H1 (cell line): ENCODE data around the gene MMS22L. TPM values are rescaled to one million over a fixed set of nuclear protein-coding genes. Genes with fewer than 3 reads are reported as not detected.

ENCODE experiments used
- CTCF ChIA-PET: fragments of 300-600 bp; sonication (Branson Sonifier 250); formaldehyde crosslinking; loops from one replicate; lab custom pipeline; 2021; ENCODE audit not compliant: partially characterized antibody; lab: Charles Lee
- POLR2A ChIA-PET: fragments of 300-600 bp; sonication (Branson Sonifier 250); formaldehyde crosslinking; loops from one replicate; lab custom pipeline; 2021; ENCODE audit warnings: inconsistent platforms; ENCODE audit not compliant: partially characterized antibody; lab: Charles Lee
- DNase-seq, 2 experiments: peaks; one replicate each; pipeline versions ENCODE4 v3.0.0 to v3.0.0-alpha.2; 2010 to 2022; ENCODE audit warnings: low spot score in 2 of 2, low read depth in 1 of 2, mixed read lengths in 1 of 2
- FAIRE-seq: peaks from 2 replicates; lab custom pipeline; 2011; peaks lifted over from hg19 to GRCh38; lab: Jason Lieb, UNC
- H2AFZ ChIP-seq: 2 replicates; pipeline ENCODE4 v1.8.1; 2012; ENCODE audit warnings: low read length, inconsistent platforms
- H2AK5ac ChIP-seq: 2 replicates; pipeline ENCODE4 v1.6.1; 2013; ENCODE audit warnings: low read depth, low read length
- H2BK120ac ChIP-seq: replicated peaks from 2 replicates; pipeline ENCODE3; 2013; ENCODE audit warnings: low read depth, low read length, inconsistent platforms
- H2BK12ac ChIP-seq: 2 replicates; pipeline ENCODE4 v1.6.1; 2013; ENCODE audit warnings: low read depth, low read length
- H2BK15ac ChIP-seq: 2 replicates; pipeline ENCODE4 v1.6.1; 2013; ENCODE audit warnings: low read length
- H2BK20ac ChIP-seq: 2 replicates; pipeline ENCODE4 v1.6.1; 2013; ENCODE audit warnings: low read length
- H2BK5ac ChIP-seq: 2 replicates; pipeline ENCODE4 v1.6.1; 2013; ENCODE audit warnings: low read depth, low read length
- H3K14ac ChIP-seq: 2 replicates; pipeline ENCODE4 v1.6.1; 2013; ENCODE audit warnings: inconsistent platforms; ENCODE audit not compliant: insufficient read length
- H3K18ac ChIP-seq: 2 replicates; pipeline ENCODE4 v1.6.1; 2013; ENCODE audit warnings: low read length; ENCODE audit errors: extremely low read depth
- H3K23ac ChIP-seq: 2 replicates; pipeline ENCODE4 v1.6.1; 2013; ENCODE audit warnings: inconsistent platforms; ENCODE audit not compliant: insufficient read length
- H3K23me2 ChIP-seq: 2 replicates; pipeline ENCODE4 v1.6.1; 2013; ENCODE audit warnings: low read depth, low read length
- H3K27ac ChIP-seq: 2 replicates; pipeline ENCODE4 v1.6.1; 2011; ENCODE audit warnings: low read depth, low read length, inconsistent platforms
- H3K27me3 ChIP-seq, 4 experiments: replicated peaks in 1 of 4; 1 replicate in 1 of 4; 2 replicates in 3 of 4; pipeline versions ENCODE4 v1.6.1 to v1.8.1; 2011 to 2013; ENCODE audit warnings: low read length in 3 of 4, mild to moderate bottlenecking in 3 of 4, inconsistent platforms in 2 of 4, mixed read lengths in 2 of 4, moderate library complexity in 1 of 4; ENCODE audit not compliant: control insufficient read depth in 3 of 4, insufficient read depth in 3 of 4; ENCODE audit errors: extremely low read depth in 1 of 4
- H3K36me3 ChIP-seq, 4 experiments: 2 replicates each; pipeline versions ENCODE4 v1.6.1 to v1.8.1; 2011 to 2013; ENCODE audit warnings: mild to moderate bottlenecking in 4 of 4, low read length in 3 of 4, moderate library complexity in 2 of 4, control low read depth in 1 of 4, inconsistent platforms in 1 of 4; ENCODE audit not compliant: insufficient read depth in 4 of 4, control insufficient read depth in 2 of 4
- H3K4ac ChIP-seq: replicated peaks from 2 replicates; pipeline ENCODE3; 2013; ENCODE audit warnings: low read length, low read depth, mixed read lengths, inconsistent platforms; ENCODE audit not compliant: insufficient read length
- H3K4me1 ChIP-seq, 4 experiments: replicated peaks in 1 of 4; 1 replicate in 1 of 4; 2 replicates in 3 of 4; pipeline versions ENCODE4 v1.6.1 to v1.8.1; 2011 to 2013; ENCODE audit warnings: low read length in 3 of 4, inconsistent platforms in 2 of 4, mixed read lengths in 1 of 4; ENCODE audit not compliant: insufficient read depth in 4 of 4, control insufficient read depth in 3 of 4
- H3K4me2 ChIP-seq, 2 experiments: 2 replicates each; pipeline versions ENCODE4 v1.6.1 to v1.8.1; 2011 to 2013; ENCODE audit warnings: low read depth in 2 of 2, low read length in 2 of 2, control low read depth in 1 of 2, inconsistent platforms in 1 of 2, mild to moderate bottlenecking in 1 of 2; ENCODE audit not compliant: insufficient read depth in 1 of 2
- H3K4me3 ChIP-seq, 4 experiments: fragments of 200-600, 300-600 bp in 1 of 4; sonication (generic), shearing (Covaris generic), sonication (Bioruptor Twin) in 1 of 4; 2 replicates each; pipeline versions ENCODE4 v1.5.1 to v1.8.1; 2011 to 2016; ENCODE audit warnings: low read length in 4 of 4, low read depth in 3 of 4, control low read depth in 2 of 4, inconsistent platforms in 2 of 4, mild to moderate bottlenecking in 2 of 4, mixed read lengths in 1 of 4, moderate library complexity in 1 of 4; ENCODE audit not compliant: insufficient read depth in 2 of 4; ENCODE audit errors: extremely low read depth in 1 of 4
- H3K56ac ChIP-seq: replicated peaks from 2 replicates; pipeline ENCODE3; 2013; ENCODE audit warnings: low read depth, mild to moderate bottlenecking, mixed read lengths, low read length, inconsistent platforms; ENCODE audit not compliant: insufficient read length
- H3K79me1 ChIP-seq: 2 replicates; pipeline ENCODE4 v1.6.1; 2013; ENCODE audit warnings: low read depth, low read length, control low read depth
- H3K79me2 ChIP-seq, 2 experiments: 2 replicates each; pipeline versions ENCODE4 v1.6.1 to v1.8.1; 2012 to 2013; ENCODE audit warnings: low read length in 2 of 2, mild to moderate bottlenecking in 2 of 2, inconsistent platforms in 1 of 2; ENCODE audit not compliant: insufficient read depth in 2 of 2, control insufficient read depth in 1 of 2
- H3K9ac ChIP-seq, 4 experiments: replicated peaks in 1 of 4; 1 replicate in 1 of 4; 2 replicates in 3 of 4; pipeline versions ENCODE4 v1.6.1 to v1.8.1; 2011 to 2013; ENCODE audit warnings: low read depth in 3 of 4, low read length in 3 of 4, control low read depth in 2 of 4, mild to moderate bottlenecking in 2 of 4, moderate library complexity in 2 of 4, inconsistent platforms in 1 of 4; ENCODE audit errors: extremely low read depth in 1 of 4
- H3K9me3 ChIP-seq, 2 experiments: 2 replicates each; pipeline versions ENCODE4 v1.6.1 to v1.8.1; 2012 to 2013; ENCODE audit warnings: mild to moderate bottlenecking in 2 of 2, moderate library complexity in 2 of 2, control low read depth in 1 of 2, inconsistent platforms in 1 of 2, low read depth in 1 of 2, low read length in 1 of 2, mixed read lengths in 1 of 2; ENCODE audit not compliant: insufficient read depth in 2 of 2
- H4K20me1 ChIP-seq, 2 experiments: replicated peaks in 1 of 2; 2 replicates each; pipeline versions ENCODE3 to v1.8.1; 2011 to 2013; ENCODE audit warnings: inconsistent platforms in 2 of 2, low read length in 2 of 2, mild to moderate bottlenecking in 1 of 2; ENCODE audit not compliant: insufficient read depth in 2 of 2, control insufficient read depth in 1 of 2
- H4K5ac ChIP-seq: 2 replicates; pipeline ENCODE4 v1.6.1; 2013; ENCODE audit warnings: low read length, low read depth, mixed read lengths, inconsistent platforms; ENCODE audit not compliant: insufficient read length
- H4K8ac ChIP-seq: 2 replicates; pipeline ENCODE4 v1.8.0; 2013; ENCODE audit warnings: mild to moderate bottlenecking, moderate library complexity, low read length, inconsistent platforms; ENCODE audit not compliant: insufficient read depth; ENCODE audit errors: extremely low read depth
- H4K91ac ChIP-seq: replicated peaks from 2 replicates; pipeline ENCODE3; 2013; ENCODE audit warnings: low read length, mixed read lengths, inconsistent platforms; ENCODE audit not compliant: insufficient read length
- EZH2 ChIP-seq: fragments of 200-600 bp; sonication (generic); IDR thresholded peaks from 2 replicates; pipeline ENCODE4 v1.7.1; 2012; ENCODE audit warnings: low read depth, mild to moderate bottlenecking, moderate library complexity, low read length, inconsistent platforms; ENCODE audit not compliant: severe bottlenecking
- GTF2F1 ChIP-seq: IDR thresholded peaks from 2 replicates; pipeline ENCODE4 v1.6.1; 2012; ENCODE audit warnings: low read depth, low read length, improper control_type of control experiment, borderline replicate concordance
- HDAC6 ChIP-seq: IDR thresholded peaks from one replicate; pipeline ENCODE4 v1.7.1; 2012; ENCODE audit warnings: low read depth, mild to moderate bottlenecking, inconsistent platforms, low read length, moderate library complexity
- KDM5A ChIP-seq: fragments of 200-600 bp; IDR thresholded peaks from 2 replicates; pipeline ENCODE4 v1.7.1; 2012; ENCODE audit warnings: mild to moderate bottlenecking, low read length, inconsistent platforms, mixed read lengths
- POU5F1 ChIP-seq: IDR thresholded peaks from 2 replicates; pipeline ENCODE4 v1.6.1; 2011; ENCODE audit warnings: low read depth, mild to moderate bottlenecking, low read length, moderate library complexity
- SP2 ChIP-seq: IDR thresholded peaks from 2 replicates; pipeline ENCODE4 v1.6.1; 2012; ENCODE audit warnings: mild to moderate bottlenecking, low read length, inconsistent platforms
- TAF1 ChIP-seq: IDR thresholded peaks from 2 replicates; pipeline ENCODE4 v1.6.1; 2011; ENCODE audit warnings: mild to moderate bottlenecking, low read depth, low read length
- TBP ChIP-seq: IDR thresholded peaks from 2 replicates; pipeline ENCODE4 v1.6.1; 2011; ENCODE audit warnings: low read depth, low read length, improper control_type of control experiment
- WGBS, 2 experiments: shearing (Covaris generic) in 1 of 2; methylation state at CpG; one replicate each; pipeline versions ENCODE4 v1.1.6 to v1.1.7; 2013 to 2015; ENCODE audit warnings: low lambda C conversion rate in 2 of 2, mixed read lengths in 2 of 2, inconsistent platforms in 1 of 2, low coverage in 1 of 2, missing lambda C conversion rate in 1 of 2; ENCODE audit not compliant: insufficient replicate concordance in 2 of 2, insufficient coverage in 1 of 2, insufficient read length in 1 of 2; ENCODE audit errors: extremely low coverage in 1 of 2, missing lambda C conversion rate in 1 of 2; 5-methylcytosine and 5-hydroxymethylcytosine counted together
- polyA plus RNA-seq, 7 experiments: library from polyadenylated mRNA; depleted of rRNA in 3 of 7; stranded (reverse) in 5 of 7; unstranded in 2 of 7; fragments of >200 nt in 5 of 7; fragments of 200-250 nt in 2 of 7; gene quantifications; 1 replicate in 5 of 7; 2 replicates in 1 of 7; 4 replicates in 1 of 7; pipeline versions ENCODE4 v1.2.1 to v1.2.3, GENCODE V29; 2011 to 2013; ENCODE audit warnings: missing spikeins in 2 of 7, mixed read lengths in 2 of 7
- total RNA-seq: library from RNA; stranded (reverse); fragmentation: NEBNext Ultra II Directional; extraction: Animal tissue kit (Norgen Biotek cat#: 25700); gene quantifications from 2 replicates; pipeline ENCODE4 v1.2.1, GENCODE V29; 2021

The MMS22L gene
- total and polyA plus RNA-seq, 2 of the 8 experiments (the other 6 are each of a cell fraction or from before 2014, with no cell fraction given), result 11.1 to 32.6 TPM

DNA sequence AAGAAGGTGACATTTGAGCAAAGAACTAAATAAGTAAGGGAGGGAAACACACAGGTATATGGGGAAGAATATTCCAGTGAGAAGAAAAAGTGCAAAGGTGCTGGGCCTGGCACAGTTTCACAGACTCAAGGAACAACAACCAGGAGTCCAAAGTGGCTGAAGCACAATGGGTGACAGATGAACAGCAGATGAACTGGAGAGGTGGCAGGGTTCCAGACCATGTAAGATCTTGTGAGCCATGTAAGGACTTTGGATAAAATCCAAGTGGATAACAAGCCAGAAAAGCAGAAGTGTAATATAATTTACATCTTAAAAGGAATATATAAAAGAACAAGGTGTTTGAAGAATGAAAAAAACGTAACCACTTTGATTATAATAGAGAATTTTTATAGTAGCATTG is 87.9 kb downstream of the MMS22L start:
- no peaks in the 10 kb centered on the region for H3K23me2 ChIP-seq
- H3K56ac ChIP-seq, result no peak overlapping the region
- CTCF ChIA-PET, result no interaction called here
- H4K8ac ChIP-seq, result no peak overlapping the region
- H2BK20ac ChIP-seq, result no peak overlapping the region
- no peak overlapping the region for H2AK5ac ChIP-seq
- FAIRE-seq, result no peak
- no peak overlapping the region for H2BK5ac ChIP-seq
- no peak overlapping the region for H3K18ac ChIP-seq
- H3K4me2 ChIP-seq, result no peak overlapping the region
- H3K4me3 ChIP-seq, result no peak overlapping the region
- H3K27ac ChIP-seq, result no peak overlapping the region
- no peak overlapping the region for H3K4ac ChIP-seq
- H2BK15ac ChIP-seq, result no peak overlapping the region
- H4K91ac ChIP-seq, result no peak overlapping the region
- peaks cover 0 to 3% (median 2%) of the 10 kb centered on the region in 4 experiments; a peak in 2 of 8 replicates for H3K36me3 ChIP-seq
- no peaks in the 10 kb centered on the region; a peak in 1 of 4 replicates for H3K79me2 ChIP-seq
- POLR2A ChIA-PET, result no interaction called here
- H4K5ac ChIP-seq, result no peak overlapping the region
- no peak overlapping the region for H3K23ac ChIP-seq
- H2BK120ac ChIP-seq, result no peak overlapping the region
- DNase-seq, result no peak
- no peak overlapping the region for H2AFZ ChIP-seq
- H3K9ac ChIP-seq, result no peak overlapping the region
- TF ChIP-seq HDAC6, result no peak
- TF ChIP-seq TAF1, result no peak
- TF ChIP-seq EZH2, result no peak
- TF ChIP-seq TBP, result no peak
- no peak for TF ChIP-seq GTF2F1
- no peak for TF ChIP-seq SP2
- no peak for TF ChIP-seq POU5F1
- no peak for TF ChIP-seq KDM5A
- H3K79me1 ChIP-seq, result no peaks in the 10 kb centered on the region
- no peaks in the 10 kb centered on the region for H3K27me3 ChIP-seq
- no peaks in the 10 kb centered on the region for H3K9me3 ChIP-seq
- H4K20me1 ChIP-seq, result no peaks in the 10 kb centered on the region
- 96% methylated on average over 1 of the region's 1 CpG; no CpG with 5 or more reads in 1 of the 2 experiments for WGBS, 2 experiments
- H3K14ac ChIP-seq, result no peak overlapping the region
- H2BK12ac ChIP-seq, result no peak overlapping the region
- no peaks in the 10 kb centered on the region for H3K4me1 ChIP-seq
